HepG2 (cell line): ENCODE measurements around the gene SOST. TPM values are rescaled to one million over a fixed set of nuclear protein-coding genes. Genes with fewer than 3 reads are reported as not detected.

Source experiments
- BCL3 ChIP-seq: sonication (generic); formaldehyde crosslinking; IDR thresholded peaks from 2 replicates; pipeline ENCODE4 v1.5.1; 2020; ENCODE audit warnings: mild to moderate bottlenecking, missing genetic modification reagents, moderate library complexity
- CBX1 ChIP-seq: IDR thresholded peaks from one replicate; pipeline ENCODE4 v1.6.1; 2016; ENCODE audit warnings: antibody characterized with exemption, low read depth
- HHEX ChIP-seq: IDR thresholded peaks from 2 replicates; pipeline ENCODE4 v1.6.1; 2016; ENCODE audit warnings: control low read depth
- HINFP ChIP-seq: sonication (generic); formaldehyde crosslinking; IDR thresholded peaks from 2 replicates; pipeline ENCODE4 v1.4.0; 2020; ENCODE audit warnings: low read depth, mild to moderate bottlenecking, missing genetic modification reagents
- RFX3 ChIP-seq: IDR thresholded peaks from 2 replicates; pipeline ENCODE4 v1.6.1; 2016; ENCODE audit warnings: missing biosample characterization, missing genetic modification reagents
- SALL2 ChIP-seq: sonication (generic); formaldehyde crosslinking; IDR thresholded peaks from 2 replicates; pipeline ENCODE4 v1.8.1; 2023; ENCODE audit warnings: mild to moderate bottlenecking, missing genetic modification reagents, inconsistent platforms
- SKIL ChIP-seq: sonication (generic); formaldehyde crosslinking; IDR thresholded peaks from 2 replicates; pipeline ENCODE4 v1.8.0; 2022; ENCODE audit warnings: missing genetic modification reagents, mild to moderate bottlenecking, moderate library complexity, borderline replicate concordance
- XBP1 ChIP-seq: sonication (generic); formaldehyde crosslinking; IDR thresholded peaks from 2 replicates; pipeline ENCODE4 v1.5.0; 2020; ENCODE audit warnings: missing genetic modification reagents
- ZBTB39 ChIP-seq: sonication (generic); formaldehyde crosslinking; IDR thresholded peaks from 2 replicates; pipeline ENCODE4 v1.5.0; 2020; ENCODE audit warnings: missing genetic modification reagents
- ZC3H13 ChIP-seq: sonication (generic); formaldehyde crosslinking; IDR thresholded peaks from 2 replicates; pipeline ENCODE4 v1.8.1; 2023; ENCODE audit warnings: mild to moderate bottlenecking, missing genetic modification reagents, moderate library complexity
- ZFX ChIP-seq: sonication (generic); formaldehyde crosslinking; IDR thresholded peaks from 2 replicates; pipeline ENCODE4 v1.4.0; 2020; ENCODE audit warnings: mild to moderate bottlenecking, low read depth, missing genetic modification reagents, moderate library complexity
- ZNF24 ChIP-seq: fragments of 450-650 bp; IDR thresholded peaks from 2 replicates; pipeline ENCODE4 v1.6.1; 2017; ENCODE audit warnings: antibody characterized with exemption, mild to moderate bottlenecking
- ZNF331 ChIP-seq: sonication (generic); formaldehyde crosslinking; IDR thresholded peaks from 2 replicates; pipeline ENCODE4 v1.4.0; 2020; ENCODE audit warnings: missing genetic modification reagents
- ZNF333 ChIP-seq: sonication (generic); formaldehyde crosslinking; IDR thresholded peaks from 2 replicates; pipeline ENCODE4 v1.4.0; 2020; ENCODE audit warnings: mild to moderate bottlenecking, missing genetic modification reagents, borderline replicate concordance
- ZNF362 ChIP-seq: sonication (generic); formaldehyde crosslinking; IDR thresholded peaks from 2 replicates; pipeline ENCODE4 v1.4.0; 2020; ENCODE audit warnings: missing genetic modification reagents, mild to moderate bottlenecking, borderline replicate concordance
- ZNF446 ChIP-seq: sonication (generic); formaldehyde crosslinking; IDR thresholded peaks from 2 replicates; pipeline ENCODE4 v1.5.0; 2020; ENCODE audit warnings: mild to moderate bottlenecking, missing genetic modification reagents
- ZNF468 ChIP-seq: sonication (generic); formaldehyde crosslinking; IDR thresholded peaks from 2 replicates; pipeline ENCODE4 v1.8.0; 2022; ENCODE audit warnings: mild to moderate bottlenecking, moderate library complexity, missing genetic modification reagents
- ZNF512 ChIP-seq: sonication (generic); formaldehyde crosslinking; IDR thresholded peaks from 2 replicates; pipeline ENCODE4 v1.4.0; 2020; ENCODE audit warnings: mild to moderate bottlenecking, missing genetic modification reagents
- ZNF550 ChIP-seq: sonication (generic); formaldehyde crosslinking; IDR thresholded peaks from 2 replicates; pipeline ENCODE4 v1.4.0; 2020; ENCODE audit warnings: mild to moderate bottlenecking, missing genetic modification reagents, borderline replicate concordance
- polyA plus RNA-seq, 8 experiments: library from polyadenylated mRNA; depleted of rRNA in 3 of 8; stranded (reverse) in 7 of 8; unstranded in 1 of 8; fragments of >200 nt; fragmentation: Illumina TruSeq in 4 of 8; extraction: Trizol in 4 of 8; gene quantifications; 2 replicates each; pipeline versions ENCODE4 v1.2.1 to v1.2.3, GENCODE V29; 2011 to 2016; ENCODE audit warnings: low read depth in 4 of 8, missing spikeins in 1 of 8, mixed read lengths in 1 of 8; ENCODE audit not compliant: insufficient read depth in 1 of 8
- total RNA-seq, 5 experiments: library from RNA; depleted of rRNA; stranded (reverse); fragments of >200 nt; fragmentation: Illumina TruSeq; extraction: Trizol; gene quantifications; 2 replicates each; pipeline ENCODE4 v1.2.3, GENCODE V29; 2016; ENCODE audit warnings: low read depth in 1 of 5

The SOST gene
- total and polyA plus RNA-seq, 2 of the 13 experiments (the other 11 are each of a cell fraction or from before 2014, with no cell fraction given) = not detected

- TF ChIP-seq HINFP (no peak; the same call in 1 of the 2 replicates), ZNF24 (no peak), ZFX (CRISPR knock-in tag) (peak; percentile 84), ZNF512 (no peak), ZNF333 (CRISPR knock-in tag) (no peak; the same call in 1 of the 2 replicates), ZNF550 (peak; percentile 95; the same call in 1 of the 2 replicates), RFX3 (CRISPR knock-in tag) (peak; percentile 96), BCL3 (peak; percentile 28; the same call in 1 of the 2 replicates), SALL2 (CRISPR knock-in tag) (peak; percentile 68; the same call in 1 of the 2 replicates), CBX1 (no peak), XBP1 (CRISPR knock-in tag) (no peak; the same call in 1 of the 2 replicates), ZNF362 (CRISPR knock-in tag) (no peak; the same call in 1 of the 2 replicates), ZBTB39 (CRISPR knock-in tag) (peak; percentile 90), ZNF331 (CRISPR knock-in tag) (peak; percentile 50; the same call in 1 of the 2 replicates), ZNF446 (peak; percentile 94), ZNF468 (CRISPR knock-in tag) (peak; percentile 94; the same call in 1 of the 2 replicates), ZC3H13 (CRISPR knock-in tag) (peak; percentile 84), HHEX (no peak), SKIL (CRISPR knock-in tag) (no peak; the same call in 1 of the 2 replicates)
These were observed 19.9 kb upstream of the SOST start, which contains the start of gene DUSP3 (continued) for GRCh38 chr17:43778337-43779144.
